H9 (cell line): ENCODE results near the gene STX2. TPM values are rescaled to one million over a fixed set of nuclear protein-coding genes. Genes with fewer than 3 reads are reported as not detected.

Experiments
- DNase-seq: peaks from one replicate; pipeline ENCODE4 v3.0.0-alpha.2; 2017
- H2AFZ ChIP-seq: one replicate; pipeline ENCODE4 v1.6.1; 2013; ENCODE audit warnings: mild to moderate bottlenecking, low read length, control low read depth, moderate library complexity
- H2AK5ac ChIP-seq: 2 replicates; pipeline ENCODE4 v1.6.1; 2013; ENCODE audit warnings: low read length, control low read depth, mixed read lengths; ENCODE audit not compliant: insufficient read length
- H2BK120ac ChIP-seq: one replicate; pipeline ENCODE4 v1.6.1; 2013; ENCODE audit warnings: low read depth, mild to moderate bottlenecking, low read length, control low read depth, inconsistent platforms; ENCODE audit not compliant: poor library complexity, severe bottlenecking
- H2BK12ac ChIP-seq: 2 replicates; pipeline ENCODE4 v1.6.1; 2013; ENCODE audit warnings: low read length, control low read depth, mixed read lengths, low read depth; ENCODE audit not compliant: insufficient read length
- H2BK15ac ChIP-seq: 2 replicates; pipeline ENCODE4 v1.6.1; 2013; ENCODE audit warnings: low read depth, low read length, control low read depth
- H2BK20ac ChIP-seq: one replicate; pipeline ENCODE4 v1.6.1; 2013; ENCODE audit warnings: low read depth, mild to moderate bottlenecking, low read length, control low read depth, inconsistent platforms; ENCODE audit not compliant: poor library complexity, severe bottlenecking
- H2BK5ac ChIP-seq: 2 replicates; pipeline ENCODE4 v1.6.1; 2013; ENCODE audit warnings: low read length, control low read depth, mixed read lengths; ENCODE audit not compliant: insufficient read length
- H3K14ac ChIP-seq: 2 replicates; pipeline ENCODE4 v1.6.1; 2013; ENCODE audit warnings: low read length, control low read depth; ENCODE audit not compliant: insufficient read depth
- H3K18ac ChIP-seq: 2 replicates; pipeline ENCODE4 v1.6.1; 2013; ENCODE audit warnings: low read depth, mild to moderate bottlenecking, mixed read lengths, low read length, control low read depth; ENCODE audit not compliant: insufficient read length
- H3K23ac ChIP-seq: 2 replicates; pipeline ENCODE4 v1.6.1; 2013; ENCODE audit warnings: low read length, control low read depth, mixed read lengths, low read depth; ENCODE audit not compliant: insufficient read length
- H3K23me2 ChIP-seq: 2 replicates; pipeline ENCODE4 v1.6.1; 2013; ENCODE audit warnings: low read depth, mild to moderate bottlenecking, mixed read lengths, low read length, control low read depth; ENCODE audit not compliant: insufficient read length, poor library complexity, severe bottlenecking
- H3K27ac ChIP-seq: 2 replicates; pipeline ENCODE4 v1.5.1; 2013; ENCODE audit warnings: low read length, control low read depth, mixed read lengths, low read depth; ENCODE audit not compliant: insufficient read length
- H3K27me3 ChIP-seq: 2 replicates; pipeline ENCODE4 v1.6.1; 2013; ENCODE audit warnings: low read length, control low read depth, inconsistent platforms; ENCODE audit not compliant: insufficient read depth
- H3K4ac ChIP-seq: 2 replicates; pipeline ENCODE4 v1.6.1; 2013; ENCODE audit warnings: low read depth, mild to moderate bottlenecking, control low read depth, inconsistent platforms, low read length, moderate library complexity
- H3K4me1 ChIP-seq: 2 replicates; pipeline ENCODE4 v1.6.1; 2013; ENCODE audit warnings: low read length, control low read depth, inconsistent platforms; ENCODE audit not compliant: insufficient read depth
- H3K4me2 ChIP-seq: 2 replicates; pipeline ENCODE4 v1.6.1; 2013; ENCODE audit warnings: low read length, control low read depth, mixed read lengths; ENCODE audit not compliant: insufficient read length, insufficient read depth
- H3K56ac ChIP-seq: 2 replicates; pipeline ENCODE4 v1.6.1; 2013; ENCODE audit warnings: low read depth, mild to moderate bottlenecking, mixed read lengths, low read length, control low read depth; ENCODE audit not compliant: insufficient read length
- H3K79me1 ChIP-seq: 2 replicates; pipeline ENCODE4 v1.6.1; 2013; ENCODE audit warnings: low read depth, mild to moderate bottlenecking, moderate library complexity, low read length, control low read depth, inconsistent platforms; ENCODE audit not compliant: insufficient read depth, poor library complexity, severe bottlenecking
- H3K79me2 ChIP-seq: 2 replicates; pipeline ENCODE4 v1.6.1; 2013; ENCODE audit warnings: low read length, control low read depth, inconsistent platforms; ENCODE audit not compliant: insufficient read depth
- H3K9ac ChIP-seq: 2 replicates; pipeline ENCODE4 v1.6.1; 2013; ENCODE audit warnings: low read length, control low read depth, mixed read lengths; ENCODE audit not compliant: insufficient read length; ENCODE audit errors: extremely low read depth
- H3K9me3 ChIP-seq: one replicate; pipeline ENCODE4 v1.6.1; 2013; ENCODE audit warnings: low read depth, low read length, inconsistent platforms; ENCODE audit not compliant: control insufficient read depth
- H3T11ph ChIP-seq: one replicate; pipeline ENCODE4 v1.6.1; 2013; ENCODE audit warnings: mild to moderate bottlenecking, low read length, control low read depth, inconsistent platforms
- H4K20me1 ChIP-seq: one replicate; pipeline ENCODE4 v1.6.1; 2013; ENCODE audit not compliant: control insufficient read depth, insufficient read length, insufficient read depth
- H4K5ac ChIP-seq: 2 replicates; pipeline ENCODE4 v1.6.1; 2013; ENCODE audit warnings: low read depth, mild to moderate bottlenecking, mixed read lengths, low read length, control low read depth; ENCODE audit not compliant: insufficient read length
- H4K8ac ChIP-seq: replicated peaks from 2 replicates; pipeline ENCODE4 v1.6.1; 2013; ENCODE audit warnings: low read length, control low read depth, mixed read lengths, low read depth; ENCODE audit not compliant: insufficient read length
- H4K91ac ChIP-seq: 2 replicates; pipeline ENCODE4 v1.6.1; 2013; ENCODE audit warnings: low read depth, mild to moderate bottlenecking, moderate library complexity, mixed read lengths, low read length, control low read depth; ENCODE audit not compliant: insufficient read length
- H3K27ac Mint-ChIP-seq, 3 experiments: 2 replicates in 2 of 3; 3 replicates in 1 of 3; pipeline ENCODE4 v1.8.0; 2020 to 2021; ENCODE audit warnings: mixed read lengths in 3 of 3, mild to moderate bottlenecking in 1 of 3, moderate library complexity in 1 of 3
- H3K27me3 Mint-ChIP-seq: 2 replicates; pipeline ENCODE4 v1.8.0; 2021; ENCODE audit warnings: low read depth, mild to moderate bottlenecking, moderate library complexity, mixed read lengths
- H3K36me3 Mint-ChIP-seq, 3 experiments: 2 replicates in 2 of 3; 3 replicates in 1 of 3; pipeline ENCODE4 v1.8.0; 2020 to 2021; ENCODE audit warnings: low read depth in 3 of 3, mixed read lengths in 3 of 3; ENCODE audit not compliant: insufficient read depth in 1 of 3
- H3K4me1 Mint-ChIP-seq, 2 experiments: 2 replicates each; pipeline ENCODE4 v1.8.0; 2020; ENCODE audit warnings: mixed read lengths in 2 of 2
- H3K4me3 Mint-ChIP-seq, 2 experiments: 2 replicates in 1 of 2; 3 replicates in 1 of 2; pipeline ENCODE4 v1.8.0; 2020 to 2021; ENCODE audit warnings: mild to moderate bottlenecking in 2 of 2, mixed read lengths in 2 of 2, moderate library complexity in 1 of 2
- H3K9me3 Mint-ChIP-seq, 2 experiments: 2 replicates in 1 of 2; 3 replicates in 1 of 2; pipeline ENCODE4 v1.8.0; 2020; ENCODE audit warnings: mild to moderate bottlenecking in 2 of 2, mixed read lengths in 2 of 2, moderate library complexity in 1 of 2
- WGBS: extraction: QIAGEN DNeasy Blood & Tissue Kit; methylation state at CpG from one replicate; pipeline ENCODE4 v1.1.7; 2013; ENCODE audit warnings: missing lambda C conversion rate, low lambda C conversion rate, mixed read lengths; ENCODE audit not compliant: insufficient read length; ENCODE audit errors: extremely low coverage; 5-methylcytosine and 5-hydroxymethylcytosine counted together
- total RNA-seq: library from RNA; stranded (reverse); gene quantifications from 2 replicates; pipeline ENCODE4 v1.2.1, GENCODE V29; 2021
- TF ChIP-seq, protein P1 (sequence below): fragments of 200-600 bp; sonication (generic); conservative IDR thresholded peaks from 3 replicates; pipeline ENCODE4 v1.8.0; 2021; ENCODE audit warnings: antibody characterized with exemption, mild to moderate bottlenecking

STX2 gene
- total RNA-seq, 1 experiment from 2014 or later: 19.4 TPM

DNA sequence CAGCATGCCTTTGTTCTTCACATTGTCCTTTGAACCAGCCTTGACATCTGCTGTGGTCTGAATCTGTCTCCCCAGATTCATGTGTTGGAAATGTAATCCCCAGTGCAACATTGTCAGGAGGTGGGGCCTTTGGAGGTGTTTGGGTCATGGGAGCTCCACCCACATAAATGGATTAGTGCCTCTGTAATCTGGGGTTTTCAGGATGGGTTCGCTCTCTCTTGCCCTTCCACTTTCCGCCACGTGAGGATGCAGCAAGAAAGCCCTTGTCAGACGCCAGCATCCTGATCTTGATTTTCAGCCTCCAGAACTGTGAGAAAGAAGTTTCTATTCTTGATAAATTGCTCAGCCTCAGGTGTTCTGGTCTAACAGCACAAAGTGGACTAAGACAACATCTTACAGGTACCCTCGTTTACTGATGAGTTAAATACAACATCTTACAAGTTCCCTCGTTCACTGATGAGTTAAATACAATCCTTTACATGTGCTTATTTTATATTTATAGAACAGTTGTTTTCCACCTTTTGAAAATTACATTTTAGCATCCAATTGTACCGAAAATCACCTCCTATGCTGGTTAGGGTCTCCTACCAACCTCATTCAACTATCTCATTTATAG, 68.5 kb downstream of the STX2 start:
- H4K5ac ChIP-seq: no peak overlapping the region
- no peak overlapping the region for H3K9ac ChIP-seq
- Mint-ChIP-seq H3K4me1 (peaks cover 2% of the 10 kb centered on the region in 2 experiments), H3K4me3 (no peak overlapping the region), H3K9me3 (no peaks in the 10 kb centered on the region), H3K27me3 (peaks cover 27% of the 10 kb centered on the region), H3K36me3 (no peaks in the 10 kb centered on the region; a peak in 1 of 7 replicates), H3K27ac (no peak overlapping the region)
- H3K9me3 ChIP-seq: no peaks in the 10 kb centered on the region
- no peaks in the 10 kb centered on the region for H3K4me1 ChIP-seq
- H3T11ph ChIP-seq: no peak overlapping the region
- H3K79me1 ChIP-seq: no peaks in the 10 kb centered on the region
- no peak overlapping the region for H3K18ac ChIP-seq
- H2BK5ac ChIP-seq: no peak overlapping the region
- H4K8ac ChIP-seq: no peak overlapping the region
- H2AK5ac ChIP-seq: no peak overlapping the region
- WGBS: no CpG with 5 or more reads among the region's 7 CpGs
- no peak overlapping the region for H3K14ac ChIP-seq
- H3K56ac ChIP-seq: no peak overlapping the region
- H2AFZ ChIP-seq: no peak overlapping the region
- H3K4ac ChIP-seq: no peak overlapping the region
- no peak overlapping the region for H3K27ac ChIP-seq
- H3K23me2 ChIP-seq: peaks cover under 1% of the 10 kb centered on the region
- no peak overlapping the region for H2BK120ac ChIP-seq
- TF ChIP-seq, protein P1, sequence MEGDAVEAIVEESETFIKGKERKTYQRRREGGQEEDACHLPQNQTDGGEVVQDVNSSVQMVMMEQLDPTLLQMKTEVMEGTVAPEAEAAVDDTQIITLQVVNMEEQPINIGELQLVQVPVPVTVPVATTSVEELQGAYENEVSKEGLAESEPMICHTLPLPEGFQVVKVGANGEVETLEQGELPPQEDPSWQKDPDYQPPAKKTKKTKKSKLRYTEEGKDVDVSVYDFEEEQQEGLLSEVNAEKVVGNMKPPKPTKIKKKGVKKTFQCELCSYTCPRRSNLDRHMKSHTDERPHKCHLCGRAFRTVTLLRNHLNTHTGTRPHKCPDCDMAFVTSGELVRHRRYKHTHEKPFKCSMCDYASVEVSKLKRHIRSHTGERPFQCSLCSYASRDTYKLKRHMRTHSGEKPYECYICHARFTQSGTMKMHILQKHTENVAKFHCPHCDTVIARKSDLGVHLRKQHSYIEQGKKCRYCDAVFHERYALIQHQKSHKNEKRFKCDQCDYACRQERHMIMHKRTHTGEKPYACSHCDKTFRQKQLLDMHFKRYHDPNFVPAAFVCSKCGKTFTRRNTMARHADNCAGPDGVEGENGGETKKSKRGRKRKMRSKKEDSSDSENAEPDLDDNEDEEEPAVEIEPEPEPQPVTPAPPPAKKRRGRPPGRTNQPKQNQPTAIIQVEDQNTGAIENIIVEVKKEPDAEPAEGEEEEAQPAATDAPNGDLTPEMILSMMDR: peak; percentile 39; the same call in 2 of the 3 replicates
- no peak overlapping the region for H3K23ac ChIP-seq
- H3K4me2 ChIP-seq: no peak overlapping the region
- H3K27me3 ChIP-seq: no peaks in the 10 kb centered on the region
- no peaks in the 10 kb centered on the region for H3K79me2 ChIP-seq
- no peak overlapping the region for H4K91ac ChIP-seq
- H4K20me1 ChIP-seq: no peaks in the 10 kb centered on the region
- H2BK15ac ChIP-seq: no peak overlapping the region
- H2BK20ac ChIP-seq: no peak overlapping the region
- no peak overlapping the region for H2BK12ac ChIP-seq
- peak; percentile 56 for DNase-seq
